ENCODE data around the gene LRRTM4. TPM values are rescaled to one million over a fixed set of nuclear protein-coding genes. Genes with fewer than 3 reads are reported as not detected.

LRRTM4 gene
- total RNA-seq, 1 donor from 2014 or later = not detected

GRCh38 chr2:77372636-77373035, 149.5 kb downstream of the LRRTM4 start:
- no peaks in the 10 kb centered on the region for H3K36me3 ChIP-seq
- no peaks in the 10 kb centered on the region for H3K4me1 ChIP-seq
- TF ChIP-seq, protein P1, sequence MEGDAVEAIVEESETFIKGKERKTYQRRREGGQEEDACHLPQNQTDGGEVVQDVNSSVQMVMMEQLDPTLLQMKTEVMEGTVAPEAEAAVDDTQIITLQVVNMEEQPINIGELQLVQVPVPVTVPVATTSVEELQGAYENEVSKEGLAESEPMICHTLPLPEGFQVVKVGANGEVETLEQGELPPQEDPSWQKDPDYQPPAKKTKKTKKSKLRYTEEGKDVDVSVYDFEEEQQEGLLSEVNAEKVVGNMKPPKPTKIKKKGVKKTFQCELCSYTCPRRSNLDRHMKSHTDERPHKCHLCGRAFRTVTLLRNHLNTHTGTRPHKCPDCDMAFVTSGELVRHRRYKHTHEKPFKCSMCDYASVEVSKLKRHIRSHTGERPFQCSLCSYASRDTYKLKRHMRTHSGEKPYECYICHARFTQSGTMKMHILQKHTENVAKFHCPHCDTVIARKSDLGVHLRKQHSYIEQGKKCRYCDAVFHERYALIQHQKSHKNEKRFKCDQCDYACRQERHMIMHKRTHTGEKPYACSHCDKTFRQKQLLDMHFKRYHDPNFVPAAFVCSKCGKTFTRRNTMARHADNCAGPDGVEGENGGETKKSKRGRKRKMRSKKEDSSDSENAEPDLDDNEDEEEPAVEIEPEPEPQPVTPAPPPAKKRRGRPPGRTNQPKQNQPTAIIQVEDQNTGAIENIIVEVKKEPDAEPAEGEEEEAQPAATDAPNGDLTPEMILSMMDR (IDR thresholded peaks at IDR 0.05) = no peak
- H3K9me3 ChIP-seq = no peaks in the 10 kb centered on the region
- DNase-seq (ENCODE audit: low spot score in 2 of 2) = no peak
- no peak overlapping the region for H3K27ac ChIP-seq
- intact Hi-C loops (cut with DNase I) = no loop called here
- no peak overlapping the region for H3K4me3 ChIP-seq
- no peaks in the 10 kb centered on the region for H3K27me3 ChIP-seq

DNA sequence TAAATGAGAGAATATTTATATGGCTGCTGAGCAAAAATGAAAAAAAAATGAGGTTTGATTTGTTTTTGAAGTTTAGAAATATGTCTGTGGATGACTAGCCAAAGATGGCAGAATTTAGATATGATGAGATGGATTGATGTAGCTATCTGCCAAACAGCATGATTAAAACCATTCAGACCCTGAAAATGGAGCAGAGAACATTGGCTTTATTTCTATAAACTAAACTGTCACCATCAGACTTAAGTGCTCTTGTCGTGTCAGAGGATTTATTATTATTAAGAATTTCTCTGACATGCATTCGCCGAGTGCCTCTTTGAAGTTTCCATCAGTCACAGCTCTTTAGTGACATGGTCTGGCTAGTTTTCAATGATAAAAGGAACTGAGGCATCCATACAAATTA, 151.7 kb downstream of the LRRTM4 start:
- TF ChIP-seq, protein P1 (IDR thresholded peaks at IDR 0.05) = no peak
- Histone ChIP-seq H3K4me1 (no peaks in the 10 kb centered on the region), H3K36me3 (no peaks in the 10 kb centered on the region), H3K27ac (no peak overlapping the region), H3K9me3 (no peaks in the 10 kb centered on the region), H3K27me3 (no peaks in the 10 kb centered on the region), H3K4me3 (no peak overlapping the region)
- intact Hi-C loops (cut with DNase I) = no loop called here
- no peak for DNase-seq (ENCODE audit: low spot score in 2 of 2)

DNA sequence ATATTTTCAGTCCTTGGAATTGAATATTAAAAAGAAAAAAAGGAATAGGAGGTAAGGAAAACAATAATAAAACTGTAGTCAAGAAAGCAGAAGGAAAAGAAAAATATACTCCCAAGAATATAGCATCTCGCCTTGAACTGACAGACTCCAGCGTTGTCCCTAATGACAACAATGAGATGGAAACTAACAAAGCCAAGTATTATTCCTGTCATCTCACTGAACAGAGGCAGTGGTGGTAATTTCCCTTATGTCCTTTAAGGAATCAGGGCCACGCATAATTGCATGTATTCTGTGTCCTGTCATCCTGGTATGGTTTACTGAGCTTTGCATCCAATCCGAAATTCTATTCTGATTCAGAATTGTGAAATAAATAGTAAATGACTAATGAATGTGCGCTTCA, 158.9 kb downstream of the LRRTM4 start:
- no peak overlapping the region for H3K4me3 ChIP-seq
- no peak overlapping the region for H3K27ac ChIP-seq
- no peak for DNase-seq (ENCODE audit: low spot score in 2 of 2)
- intact Hi-C loops (cut with DNase I) = no loop called here
- no peaks in the 10 kb centered on the region for H3K9me3 ChIP-seq
- no peaks in the 10 kb centered on the region for H3K27me3 ChIP-seq
- TF ChIP-seq, protein P1 (IDR thresholded peaks at IDR 0.05) = no peak
- no peaks in the 10 kb centered on the region for H3K4me1 ChIP-seq
- H3K36me3 ChIP-seq = no peaks in the 10 kb centered on the region

DNA sequence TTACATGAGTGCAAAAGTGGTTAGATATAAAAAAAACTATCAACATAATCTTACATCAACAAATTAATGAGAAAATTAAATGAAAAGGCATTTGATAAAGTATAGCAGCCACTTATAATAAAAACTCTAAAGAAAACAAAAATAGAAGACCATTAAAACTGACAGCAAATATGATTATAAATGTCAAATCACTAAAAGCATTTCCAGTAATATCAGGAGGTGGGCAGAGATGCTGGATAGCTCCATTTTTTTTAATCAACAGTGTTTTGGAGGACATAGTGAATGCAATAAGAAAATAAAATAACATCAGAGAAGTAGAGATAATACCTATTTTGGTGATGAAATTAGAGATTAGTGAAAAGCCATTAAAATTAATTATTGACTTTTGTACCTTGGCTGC, 173.4 kb downstream of the LRRTM4 start:
- DNase-seq (ENCODE audit: low spot score in 2 of 2) = no peak

DNA sequence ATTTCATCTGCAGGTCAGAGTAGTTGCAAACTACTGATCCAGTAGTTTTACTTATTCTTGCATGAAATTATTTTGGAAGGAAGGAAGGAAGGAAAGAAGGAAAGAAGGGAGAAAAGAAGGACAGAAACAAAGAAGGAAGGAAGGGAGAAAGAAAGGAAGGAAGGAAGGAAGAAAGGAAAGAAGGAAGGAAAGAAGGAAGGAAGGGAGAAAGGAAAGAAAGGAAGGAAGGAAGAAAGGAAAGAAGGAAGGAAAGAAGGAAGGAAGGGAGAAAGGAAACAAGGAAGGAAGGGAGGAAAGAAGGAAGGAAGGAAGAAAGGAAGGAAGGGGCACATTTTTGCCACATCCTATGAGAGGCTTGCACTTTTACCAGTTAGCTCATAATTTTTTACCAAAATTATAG, 186.2 kb downstream of the LRRTM4 start:
- no peak for DNase-seq (ENCODE audit: low spot score in 2 of 2)
- Histone ChIP-seq H3K27me3 (no peaks in the 10 kb centered on the region), H3K4me3 (no peak overlapping the region), H3K9me3 (no peaks in the 10 kb centered on the region), H3K36me3 (no peaks in the 10 kb centered on the region), H3K27ac (no peak overlapping the region), H3K4me1 (no peaks in the 10 kb centered on the region)
- intact Hi-C loops (cut with DNase I) = no loop called here
- TF ChIP-seq, protein P1 (IDR thresholded peaks at IDR 0.05) = no peak

More for the DNA sequence above, 173.4 kb downstream of the LRRTM4 start:
- Histone ChIP-seq H3K27ac (no peak overlapping the region), H3K36me3 (no peaks in the 10 kb centered on the region), H3K9me3 (no peaks in the 10 kb centered on the region), H3K4me1 (no peaks in the 10 kb centered on the region), H3K4me3 (no peak overlapping the region), H3K27me3 (no peaks in the 10 kb centered on the region)
- intact Hi-C loops (cut with DNase I) = no loop called here
- TF ChIP-seq, protein P1 (IDR thresholded peaks at IDR 0.05) = no peak
